Brain microvascular endothelial cell (primary cell): Measurements from ENCODE around the gene ARF1.

Source experiments
- DNase-seq: peaks from one replicate; pipeline ENCODE4 v3.0.0-alpha.2; 2020
- H3K27ac ChIP-seq: fragments of 250-450 bp; sonication (Bioruptor Pico); 2 replicates; pipeline ENCODE4 v1.5.1; 2020; ENCODE audit warnings: mild to moderate bottlenecking, moderate library complexity
- H3K27me3 ChIP-seq: fragments of 250-450 bp; sonication (Bioruptor Pico); replicated peaks from 2 replicates; pipeline ENCODE4 v1.5.1; 2020; ENCODE audit warnings: mild to moderate bottlenecking
- H3K36me3 ChIP-seq: fragments of 250-450 bp; sonication (Bioruptor Pico); replicated peaks from 2 replicates; pipeline ENCODE4 v1.5.1; 2020; ENCODE audit warnings: mild to moderate bottlenecking
- H3K4me3 ChIP-seq: 2 replicates; pipeline ENCODE4 v1.5.1; 2011; ENCODE audit warnings: low read depth, mild to moderate bottlenecking, control low read depth, low read length, moderate library complexity
- in situ Hi-C: cut with HindIII; loops from 2 replicates; pipeline ENCODE4 v1.10.0; 2017; ENCODE audit warnings: low sequenced_read_pairs, low pct_ligation_motif_present
- TF ChIP-seq, protein P1 (sequence below): IDR thresholded peaks from 2 replicates; pipeline ENCODE4 v1.5.1; 2011; ENCODE audit warnings: low read depth, mild to moderate bottlenecking, moderate library complexity, low read length, control low read depth, inconsistent platforms; ENCODE audit errors: missing control alignments

ARF1 gene

DNA sequence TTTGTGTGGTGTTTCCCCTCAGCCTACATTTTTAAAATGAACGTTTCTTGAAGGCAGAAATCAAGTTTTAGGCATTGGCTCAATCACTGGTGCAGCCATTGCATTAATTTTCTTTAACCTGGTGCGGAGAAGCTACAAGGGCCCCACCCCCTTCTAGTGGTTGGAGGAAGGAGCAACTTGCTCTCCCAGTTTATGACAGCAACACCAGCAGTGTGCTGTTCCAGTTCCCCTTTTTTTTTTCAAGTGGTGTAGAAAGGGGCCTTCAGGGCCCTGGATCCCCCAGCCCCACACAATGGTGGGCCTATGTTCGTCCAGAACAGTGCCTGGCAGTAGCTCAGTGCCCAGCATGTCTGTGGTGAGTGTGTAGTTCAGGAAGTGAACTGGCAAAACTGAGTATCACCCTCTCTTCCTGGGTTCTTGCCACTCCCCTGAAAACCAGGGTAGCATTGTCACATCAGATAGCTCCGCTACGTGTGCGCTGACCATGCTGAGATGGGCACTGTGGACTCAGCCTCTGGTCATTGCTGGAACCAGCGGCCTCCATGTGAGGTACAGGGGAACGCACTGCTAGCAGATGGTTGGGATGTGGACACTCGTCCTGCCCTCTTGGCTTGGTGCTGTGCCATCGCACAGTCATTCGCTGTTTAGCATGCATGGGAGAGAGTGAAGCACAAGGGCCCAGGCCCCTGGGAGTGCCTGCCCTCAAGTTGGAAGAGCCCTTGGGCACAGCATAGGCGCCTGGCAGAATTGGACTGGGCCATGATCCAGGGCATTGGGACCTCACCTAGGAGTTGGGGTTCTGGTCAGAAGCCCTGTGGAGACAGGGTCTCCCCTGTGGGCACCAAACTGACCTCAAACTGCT is 7.2 kb downstream of the ARF1 start:
- no peak for DNase-seq
- no peak overlapping the region for H3K27ac ChIP-seq
- H3K4me3 ChIP-seq: no peak overlapping the region
- in situ Hi-C loops: no loop called here
- peaks cover 19% of the 10 kb centered on the region for H3K36me3 ChIP-seq
- H3K27me3 ChIP-seq: no peaks in the 10 kb centered on the region
- TF ChIP-seq, protein P1, sequence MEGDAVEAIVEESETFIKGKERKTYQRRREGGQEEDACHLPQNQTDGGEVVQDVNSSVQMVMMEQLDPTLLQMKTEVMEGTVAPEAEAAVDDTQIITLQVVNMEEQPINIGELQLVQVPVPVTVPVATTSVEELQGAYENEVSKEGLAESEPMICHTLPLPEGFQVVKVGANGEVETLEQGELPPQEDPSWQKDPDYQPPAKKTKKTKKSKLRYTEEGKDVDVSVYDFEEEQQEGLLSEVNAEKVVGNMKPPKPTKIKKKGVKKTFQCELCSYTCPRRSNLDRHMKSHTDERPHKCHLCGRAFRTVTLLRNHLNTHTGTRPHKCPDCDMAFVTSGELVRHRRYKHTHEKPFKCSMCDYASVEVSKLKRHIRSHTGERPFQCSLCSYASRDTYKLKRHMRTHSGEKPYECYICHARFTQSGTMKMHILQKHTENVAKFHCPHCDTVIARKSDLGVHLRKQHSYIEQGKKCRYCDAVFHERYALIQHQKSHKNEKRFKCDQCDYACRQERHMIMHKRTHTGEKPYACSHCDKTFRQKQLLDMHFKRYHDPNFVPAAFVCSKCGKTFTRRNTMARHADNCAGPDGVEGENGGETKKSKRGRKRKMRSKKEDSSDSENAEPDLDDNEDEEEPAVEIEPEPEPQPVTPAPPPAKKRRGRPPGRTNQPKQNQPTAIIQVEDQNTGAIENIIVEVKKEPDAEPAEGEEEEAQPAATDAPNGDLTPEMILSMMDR: no peak

DNA sequence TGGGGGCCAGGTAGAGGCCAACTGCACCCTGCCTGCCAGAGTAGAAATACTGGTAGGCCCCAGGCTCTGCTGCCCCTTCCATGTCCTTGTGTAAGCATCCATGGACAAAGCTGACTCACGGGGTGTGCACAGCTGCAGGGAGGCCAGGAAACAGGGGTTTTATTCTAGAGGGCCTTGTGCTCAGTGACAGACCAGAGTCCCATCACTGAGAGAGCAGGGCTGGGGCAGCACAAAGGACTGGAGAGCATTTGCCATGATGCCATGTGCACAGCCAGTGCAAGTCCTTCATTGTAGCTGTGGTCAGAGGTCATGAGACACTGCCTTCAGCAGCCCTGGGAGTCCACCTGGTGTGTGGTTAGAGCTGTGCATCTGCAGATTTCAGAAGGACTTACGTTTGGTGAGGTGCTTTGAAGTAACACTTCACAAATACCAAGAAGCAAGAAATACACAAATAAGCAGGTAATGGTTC is 8.1 kb downstream of the ARF1 start:
- TF ChIP-seq, protein P1: no peak
- no peak overlapping the region for H3K27ac ChIP-seq
- H3K36me3 ChIP-seq: peaks cover 19% of the 10 kb centered on the region
- DNase-seq: no peak
- H3K27me3 ChIP-seq: no peaks in the 10 kb centered on the region
- H3K4me3 ChIP-seq: no peak overlapping the region
- in situ Hi-C loops: no loop called here

DNA sequence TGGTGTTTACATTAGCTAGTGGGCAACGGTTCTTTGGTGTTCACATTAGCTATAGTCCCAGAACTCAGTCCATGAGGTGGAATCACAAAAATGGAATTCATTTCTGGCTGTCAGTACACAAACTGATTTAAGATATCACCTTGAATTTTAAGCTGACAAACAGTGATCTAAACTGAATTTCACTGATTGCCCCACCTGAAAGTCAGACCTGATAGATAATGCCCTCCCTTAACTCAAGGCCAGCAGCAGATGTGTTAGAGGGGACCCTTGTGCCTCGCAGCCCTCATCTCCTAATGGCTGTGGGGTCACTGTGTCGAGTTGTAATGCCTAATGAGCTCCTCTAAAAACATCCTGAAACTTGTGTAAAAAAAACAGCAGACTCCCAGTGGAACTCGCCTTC is 8.6 kb downstream of the ARF1 start:
- no peak overlapping the region for H3K4me3 ChIP-seq
- no peak overlapping the region for H3K27ac ChIP-seq
- in situ Hi-C loops: no loop called here
- no peak for DNase-seq
- H3K27me3 ChIP-seq: no peaks in the 10 kb centered on the region
- TF ChIP-seq, protein P1: no peak
- H3K36me3 ChIP-seq: peaks cover 19% of the 10 kb centered on the region

DNA sequence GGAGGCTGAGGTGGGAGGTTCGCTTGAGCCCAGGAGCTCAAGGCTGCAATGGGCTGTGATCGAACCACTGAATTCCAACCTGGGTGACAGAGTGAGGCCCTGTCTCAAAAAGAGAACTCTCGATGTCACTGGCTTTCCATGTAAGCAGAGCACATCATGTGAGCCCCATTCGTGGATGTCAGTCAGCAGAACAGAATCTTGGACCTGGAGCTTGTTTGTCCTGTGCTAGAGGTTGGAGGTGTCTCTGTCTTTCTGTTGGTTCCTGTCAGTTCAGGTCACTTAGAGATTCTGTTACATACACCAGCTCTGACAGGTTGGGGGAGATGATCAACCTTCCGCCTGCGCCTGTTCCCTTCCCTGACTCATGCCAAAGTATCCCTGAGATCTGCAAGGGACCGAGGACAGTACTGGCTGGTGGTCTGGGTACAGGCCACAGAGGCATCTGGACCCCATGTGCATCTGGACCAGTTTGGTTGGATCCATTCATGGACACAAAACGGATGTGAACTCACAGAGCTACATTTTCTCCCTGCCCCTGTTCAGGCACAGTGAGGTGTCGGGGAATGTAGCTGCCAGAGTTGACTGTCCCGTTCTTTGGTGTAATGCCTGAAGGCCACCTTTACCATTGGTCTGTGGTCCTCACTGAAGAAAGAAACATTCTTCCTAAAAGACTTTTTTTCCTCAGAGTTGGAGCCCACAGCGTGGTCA is 10.0 kb downstream of the ARF1 start:
- TF ChIP-seq, protein P1: no peak
- no peak overlapping the region for H3K27ac ChIP-seq
- no peaks in the 10 kb centered on the region for H3K27me3 ChIP-seq
- no peak overlapping the region for H3K4me3 ChIP-seq
- no peak for DNase-seq
- H3K36me3 ChIP-seq: peaks cover 24% of the 10 kb centered on the region
- in situ Hi-C loops: no loop called here

DNA sequence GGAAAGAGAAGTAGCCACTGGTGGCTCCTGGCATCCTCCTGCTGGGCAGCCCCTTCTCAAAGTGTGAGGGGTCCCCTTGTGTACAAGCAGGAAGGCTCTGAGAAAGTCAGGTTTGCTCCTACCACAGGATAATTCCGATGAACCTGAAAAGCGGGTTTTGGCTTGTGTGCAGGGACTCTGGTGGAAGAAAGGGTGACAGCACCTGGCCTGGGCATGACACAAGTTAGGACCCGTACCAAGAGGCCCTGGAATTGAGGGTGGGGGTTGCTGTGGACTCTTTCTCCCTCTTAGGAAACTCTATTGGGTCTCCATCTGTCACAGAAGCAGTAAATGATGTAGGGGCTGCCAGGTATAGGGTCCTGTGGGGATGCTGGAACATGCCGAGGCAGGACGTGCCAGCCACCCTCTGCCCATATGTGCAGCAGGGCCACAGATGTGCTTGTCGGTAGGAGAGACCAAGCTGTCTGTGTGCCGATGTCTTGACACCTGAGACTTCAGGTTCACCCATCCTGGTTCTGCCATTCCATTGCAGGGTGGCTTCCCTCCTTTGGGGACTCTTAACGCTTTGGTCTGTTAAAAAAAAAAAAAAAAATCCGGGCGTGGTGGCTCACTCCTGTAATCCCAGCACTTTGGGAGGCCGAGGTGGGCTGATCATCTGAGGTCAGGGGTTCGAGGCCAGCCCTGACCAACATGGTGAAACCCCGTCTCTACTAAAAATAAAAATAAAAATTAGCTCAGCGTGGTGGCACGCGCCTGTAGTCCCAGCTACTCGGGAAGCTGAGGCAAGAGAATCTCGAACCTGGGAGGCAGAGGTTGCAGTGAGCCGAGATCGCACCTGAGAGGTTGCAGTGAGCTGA is 10.8 kb downstream of the ARF1 start:
- no peak for DNase-seq
- H3K4me3 ChIP-seq: no peak overlapping the region
- in situ Hi-C loops: no loop called here
- no peaks in the 10 kb centered on the region for H3K27me3 ChIP-seq
- no peak overlapping the region for H3K27ac ChIP-seq
- TF ChIP-seq, protein P1: no peak
- peaks cover 32% of the 10 kb centered on the region for H3K36me3 ChIP-seq
